HepG2 (cell line): ENCODE data around the gene SIK2. TPM values are rescaled to one million over a fixed set of nuclear protein-coding genes. Genes with fewer than 3 reads are reported as not detected.

Experiments used
- ARNT ChIP-seq: fragments of 450-650 bp; IDR thresholded peaks from 2 replicates; pipeline ENCODE4 v1.6.1; 2017
- CREBL2 ChIP-seq: sonication (generic); formaldehyde crosslinking; IDR thresholded peaks from 2 replicates; pipeline ENCODE4 v1.8.1; 2023; ENCODE audit warnings: missing genetic modification reagents, mild to moderate bottlenecking, borderline replicate concordance
- FOXC1 ChIP-seq: sonication (generic); formaldehyde crosslinking; IDR thresholded peaks from 2 replicates; pipeline ENCODE4 v1.8.0; 2022; ENCODE audit warnings: mild to moderate bottlenecking, missing genetic modification reagents, borderline replicate concordance
- KLF13 ChIP-seq: sonication (generic); formaldehyde crosslinking; IDR thresholded peaks from 2 replicates; pipeline ENCODE4 v1.4.0; 2020; ENCODE audit warnings: mild to moderate bottlenecking, missing genetic modification reagents
- MAZ ChIP-seq, 2 experiments: sonication (generic) in 1 of 2; formaldehyde crosslinking in 1 of 2; IDR thresholded peaks; 2 replicates each; pipeline versions ENCODE4 v1.5.0 to v1.6.1; 2012 to 2020; ENCODE audit warnings: low read depth in 2 of 2, mild to moderate bottlenecking in 2 of 2, borderline replicate concordance in 1 of 2, improper control_type of control experiment in 1 of 2, low read length in 1 of 2, missing genetic modification reagents in 1 of 2, moderate library complexity in 1 of 2
- NCOA2 ChIP-seq: sonication (generic); formaldehyde crosslinking; IDR thresholded peaks from 2 replicates; pipeline ENCODE4 v1.8.0; 2022; ENCODE audit warnings: inconsistent platforms
- POGK ChIP-seq: sonication (generic); formaldehyde crosslinking; conservative IDR thresholded peaks from 2 replicates; pipeline ENCODE4 v1.8.0; 2022; ENCODE audit warnings: mild to moderate bottlenecking, moderate library complexity, missing genetic modification reagents
- ZBTB7B ChIP-seq: sonication (generic); formaldehyde crosslinking; IDR thresholded peaks from 2 replicates; pipeline ENCODE4 v1.4.0; 2020; ENCODE audit warnings: missing genetic modification reagents
- ZNF160 ChIP-seq: sonication (generic); formaldehyde crosslinking; IDR thresholded peaks from 2 replicates; pipeline ENCODE4 v1.8.0; 2022; ENCODE audit warnings: mild to moderate bottlenecking, inconsistent platforms, missing genetic modification reagents
- ZNF407 ChIP-seq: sonication (generic); formaldehyde crosslinking; IDR thresholded peaks from one replicate; pipeline ENCODE4 v1.5.1; 2020; ENCODE audit warnings: mild to moderate bottlenecking, missing genetic modification reagents; ENCODE audit errors: not compliant biosample characterization
- ZNF639 ChIP-seq: conservative IDR thresholded peaks from 2 replicates; pipeline ENCODE4 v1.6.1; 2018; ENCODE audit warnings: missing genetic modification reagents
- ZNF75D ChIP-seq: sonication (generic); formaldehyde crosslinking; IDR thresholded peaks from 2 replicates; pipeline ENCODE4 v1.8.1; 2023; ENCODE audit warnings: missing genetic modification reagents, mild to moderate bottlenecking, borderline replicate concordance
- ZNF770 ChIP-seq: sonication (generic); formaldehyde crosslinking; IDR thresholded peaks from 2 replicates; pipeline ENCODE4 v1.5.0; 2020; ENCODE audit warnings: mild to moderate bottlenecking, missing genetic modification reagents
- polyA plus RNA-seq, 8 experiments: library from polyadenylated mRNA; depleted of rRNA in 3 of 8; stranded (reverse) in 7 of 8; unstranded in 1 of 8; fragments of >200 nt; fragmentation: Illumina TruSeq in 4 of 8; extraction: Trizol in 4 of 8; gene quantifications; 2 replicates each; pipeline versions ENCODE4 v1.2.1 to v1.2.3, GENCODE V29; 2011 to 2016; ENCODE audit warnings: low read depth in 4 of 8, missing spikeins in 1 of 8, mixed read lengths in 1 of 8; ENCODE audit not compliant: insufficient read depth in 1 of 8
- total RNA-seq, 5 experiments: library from RNA; depleted of rRNA; stranded (reverse); fragments of >200 nt; fragmentation: Illumina TruSeq; extraction: Trizol; gene quantifications; 2 replicates each; pipeline ENCODE4 v1.2.3, GENCODE V29; 2016; ENCODE audit warnings: low read depth in 1 of 5

The SIK2 gene
- total and polyA plus RNA-seq, 2 of the 13 experiments (the other 11 are each of a cell fraction or from before 2014, with no cell fraction given), result 8.1 to 15.4 TPM

GRCh38 chr11:111601979-111602864 is at the start of gene SIK2 (continued):
- TF ChIP-seq ZNF407 (no peak), NCOA2 (peak; percentile 50; the same call in 1 of the 2 replicates), FOXC1 (CRISPR knock-in tag) (peak; percentile 80; the same call in 1 of the 2 replicates), CREBL2 (no peak), ZNF770 (CRISPR knock-in tag) (no peak), ZBTB7B (CRISPR knock-in tag) (peak; percentile 69), ZNF75D (CRISPR knock-in tag) (no peak), ARNT (no peak), MAZ (IDR thresholded peaks at IDR 0.05; ENCODE audit: borderline replicate concordance, low read depth, low read length) (peak; percentile 99), MAZ (CRISPR knock-in tag; IDR thresholded peaks at IDR 0.05; ENCODE audit: low read depth) (peak; percentile 100), ZNF639 (peak; percentile 24), POGK (CRISPR knock-in tag) (peak; percentile 89), ZNF160 (CRISPR knock-in tag) (no peak), KLF13 (CRISPR knock-in tag) (no peak)
